HepG2 (cell line): ENCODE measurements around the gene CEP170.

Experiments
- AFF4 ChIP-seq: sonication (generic); formaldehyde crosslinking; IDR thresholded peaks from 2 replicates; pipeline ENCODE4 v1.4.0; 2020; ENCODE audit warnings: missing genetic modification reagents
- CTCF ChIP-seq: sonication (generic); formaldehyde crosslinking; IDR thresholded peaks from 2 replicates; pipeline ENCODE4 v1.5.0; 2020; ENCODE audit warnings: mild to moderate bottlenecking, missing genetic modification reagents, moderate library complexity
- MIER3 ChIP-seq: IDR thresholded peaks from 2 replicates; pipeline ENCODE4 v1.6.1; 2016; ENCODE audit warnings: missing compliant biosample characterization, borderline replicate concordance
- RAD51 ChIP-seq: fragments of 450-650 bp; IDR thresholded peaks from 2 replicates; pipeline ENCODE4 v1.6.1; 2016; ENCODE audit warnings: borderline replicate concordance
- ZFP36 ChIP-seq: fragments of 150-350 bp; IDR thresholded peaks from 2 replicates; pipeline ENCODE4 v1.6.1; 2018; ENCODE audit warnings: borderline replicate concordance, low read length, low read depth; ENCODE audit not compliant: partially characterized antibody
- ZNF292 ChIP-seq: sonication (generic); formaldehyde crosslinking; IDR thresholded peaks from 2 replicates; pipeline ENCODE4 v1.8.1; 2022; ENCODE audit warnings: mild to moderate bottlenecking, low read depth, missing genetic modification reagents, borderline replicate concordance
- TF ChIP-seq, protein P1 (sequence below): sonication (generic); formaldehyde crosslinking; conservative IDR thresholded peaks from 2 replicates; pipeline ENCODE4 v1.4.0; 2020; ENCODE audit warnings: missing genetic modification reagents

- no peak for TF ChIP-seq ZFP36
- TF ChIP-seq, protein P1, sequence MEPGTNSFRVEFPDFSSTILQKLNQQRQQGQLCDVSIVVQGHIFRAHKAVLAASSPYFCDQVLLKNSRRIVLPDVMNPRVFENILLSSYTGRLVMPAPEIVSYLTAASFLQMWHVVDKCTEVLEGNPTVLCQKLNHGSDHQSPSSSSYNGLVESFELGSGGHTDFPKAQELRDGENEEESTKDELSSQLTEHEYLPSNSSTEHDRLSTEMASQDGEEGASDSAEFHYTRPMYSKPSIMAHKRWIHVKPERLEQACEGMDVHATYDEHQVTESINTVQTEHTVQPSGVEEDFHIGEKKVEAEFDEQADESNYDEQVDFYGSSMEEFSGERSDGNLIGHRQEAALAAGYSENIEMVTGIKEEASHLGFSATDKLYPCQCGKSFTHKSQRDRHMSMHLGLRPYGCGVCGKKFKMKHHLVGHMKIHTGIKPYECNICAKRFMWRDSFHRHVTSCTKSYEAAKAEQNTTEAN (CRISPR knock-in tag) = no peak
- no peak for TF ChIP-seq CTCF (CRISPR knock-in tag)
- no peak for TF ChIP-seq AFF4 (CRISPR knock-in tag)
- TF ChIP-seq ZNF292 (CRISPR knock-in tag) = no peak
- no peak for TF ChIP-seq MIER3
- no peak for TF ChIP-seq RAD51
These were observed 32.6 kb upstream of the CEP170 start for GRCh38 chr1:243287652-243288051.
